Stomach smooth muscle (tissue), 2 donors: Measurements from ENCODE around the gene TSPAN18.

Source experiments
- H3K27ac ChIP-seq: one replicate; pipeline ENCODE4 v1.7.0; 2013; ENCODE audit warnings: mild to moderate bottlenecking, low read length, inconsistent platforms
- H3K27me3 ChIP-seq, 2 donors: one replicate each; pipeline ENCODE4 v1.7.0; 2013; ENCODE audit warnings: low read length in 2 of 2; ENCODE audit not compliant: insufficient read depth in 2 of 2, control insufficient read depth in 1 of 2
- H3K36me3 ChIP-seq, 2 donors: one replicate each; pipeline ENCODE4 v1.7.0; 2013; ENCODE audit warnings: low read length in 2 of 2; ENCODE audit not compliant: control insufficient read depth in 2 of 2, insufficient read depth in 2 of 2
- H3K4me1 ChIP-seq: one replicate; pipeline ENCODE4 v1.7.0; 2013; ENCODE audit warnings: low read length; ENCODE audit not compliant: control insufficient read depth, insufficient read depth
- H3K4me3 ChIP-seq, 2 donors: one replicate each; pipeline ENCODE4 v1.7.0; 2013; ENCODE audit warnings: low read length in 2 of 2
- H3K9ac ChIP-seq, 2 donors: one replicate each; pipeline ENCODE4 v1.7.0; 2013; ENCODE audit warnings: low read length in 2 of 2, mild to moderate bottlenecking in 1 of 2
- H3K9me3 ChIP-seq, 2 donors: one replicate each; pipeline ENCODE4 v1.7.0; 2013; ENCODE audit warnings: low read length in 2 of 2; ENCODE audit not compliant: control insufficient read depth in 2 of 2
- donor health status: healthy.
- donor health status: Pancreatic carcinoma.

Gene TSPAN18

GRCh38 chr11:44915621-44916020, 188.9 kb downstream of the TSPAN18 start:
- no peak overlapping the region for H3K4me3 ChIP-seq
- no peaks in the 10 kb centered on the region for H3K27me3 ChIP-seq
- H3K9me3 ChIP-seq = no peaks in the 10 kb centered on the region
- H3K36me3 ChIP-seq = peaks cover 23 to 29% of the 10 kb centered on the region in 2 donors
- no peak overlapping the region for H3K27ac ChIP-seq
- H3K9ac ChIP-seq = no peak overlapping the region
- H3K4me1 ChIP-seq = peaks cover 10% of the 10 kb centered on the region

DNA sequence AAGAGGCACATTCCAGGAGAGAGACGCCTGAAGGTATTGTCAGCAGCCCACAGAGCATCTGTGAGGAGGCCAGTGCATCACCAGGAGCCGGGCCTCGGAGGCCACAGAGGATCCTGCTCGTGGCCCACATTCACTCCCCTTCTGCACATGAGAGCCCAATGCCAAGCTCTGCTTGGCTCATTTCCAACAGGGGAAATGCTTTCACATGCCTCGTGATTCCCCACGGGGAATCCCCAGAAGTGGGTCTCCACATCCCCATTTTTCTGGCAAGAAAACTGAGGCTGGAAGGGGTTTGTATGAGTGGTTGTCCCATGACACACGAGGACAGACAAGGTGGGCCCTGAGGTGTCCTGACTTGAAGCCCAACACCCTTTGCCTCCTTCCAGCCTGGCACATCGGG, 189.6 kb downstream of the TSPAN18 start:
- H3K4me1 ChIP-seq = peaks cover 4% of the 10 kb centered on the region
- no peak overlapping the region for H3K4me3 ChIP-seq
- no peak overlapping the region for H3K27ac ChIP-seq
- no peaks in the 10 kb centered on the region for H3K9me3 ChIP-seq
- no peaks in the 10 kb centered on the region for H3K27me3 ChIP-seq
- H3K9ac ChIP-seq = no peak overlapping the region
- H3K36me3 ChIP-seq = peaks cover 28 to 35% of the 10 kb centered on the region in 2 donors

DNA sequence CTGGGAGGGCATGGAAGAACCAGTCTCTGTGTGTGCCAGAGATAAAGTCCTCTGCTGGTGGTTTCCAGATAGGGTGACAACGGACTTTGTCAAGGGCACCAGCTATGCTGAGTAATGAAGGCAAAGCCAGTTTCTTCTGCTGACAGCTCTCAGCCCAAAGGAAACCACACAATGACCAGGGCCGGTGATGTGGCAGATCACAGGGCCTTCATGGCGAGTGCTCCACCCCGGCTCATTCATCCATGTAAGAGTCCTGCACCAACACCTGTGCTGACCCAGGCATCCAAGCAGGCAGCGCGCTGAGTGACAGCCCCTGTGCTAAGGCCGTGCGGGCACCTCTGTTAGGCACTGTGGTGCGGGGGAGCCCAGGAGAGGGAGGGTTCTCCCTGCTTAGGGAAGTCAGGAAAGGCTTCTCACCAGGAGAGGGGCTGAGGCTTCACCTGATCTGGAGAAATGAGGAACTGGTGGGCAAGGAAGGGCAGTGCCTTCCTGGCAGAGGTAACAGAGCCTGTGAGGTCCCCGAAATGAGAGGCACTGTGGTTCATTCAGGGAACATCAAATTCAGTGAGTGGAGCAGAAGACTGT, 190.1 kb downstream of the TSPAN18 start:
- H3K36me3 ChIP-seq = peaks cover 28 to 39% of the 10 kb centered on the region in 2 donors
- no peak overlapping the region for H3K4me3 ChIP-seq
- no peaks in the 10 kb centered on the region for H3K9me3 ChIP-seq
- H3K4me1 ChIP-seq = no peaks in the 10 kb centered on the region
- H3K27ac ChIP-seq = no peak overlapping the region
- no peaks in the 10 kb centered on the region for H3K27me3 ChIP-seq
- H3K9ac ChIP-seq = no peak overlapping the region

DNA sequence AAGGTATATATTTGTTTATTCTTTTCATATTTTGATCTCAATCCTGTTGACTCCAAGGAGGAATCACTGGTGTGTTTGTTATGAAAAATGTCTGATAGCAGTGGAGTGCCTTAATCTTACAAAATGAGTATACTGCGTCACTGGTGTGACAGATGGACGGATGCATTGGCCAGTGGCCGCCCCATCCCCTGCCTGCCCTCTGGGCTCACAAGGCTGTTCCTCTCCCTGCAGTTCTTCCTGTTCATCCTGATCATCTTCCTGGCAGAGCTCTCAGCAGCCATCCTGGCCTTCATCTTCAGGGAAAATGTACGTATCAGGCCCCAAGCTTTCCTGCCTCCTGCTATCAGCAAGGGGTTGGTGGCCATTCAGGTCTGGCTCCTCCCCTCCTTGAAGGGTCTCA, 191.0 kb downstream of the TSPAN18 start:
- H3K36me3 ChIP-seq = peaks cover 26 to 36% of the 10 kb centered on the region in 2 donors

DNA sequence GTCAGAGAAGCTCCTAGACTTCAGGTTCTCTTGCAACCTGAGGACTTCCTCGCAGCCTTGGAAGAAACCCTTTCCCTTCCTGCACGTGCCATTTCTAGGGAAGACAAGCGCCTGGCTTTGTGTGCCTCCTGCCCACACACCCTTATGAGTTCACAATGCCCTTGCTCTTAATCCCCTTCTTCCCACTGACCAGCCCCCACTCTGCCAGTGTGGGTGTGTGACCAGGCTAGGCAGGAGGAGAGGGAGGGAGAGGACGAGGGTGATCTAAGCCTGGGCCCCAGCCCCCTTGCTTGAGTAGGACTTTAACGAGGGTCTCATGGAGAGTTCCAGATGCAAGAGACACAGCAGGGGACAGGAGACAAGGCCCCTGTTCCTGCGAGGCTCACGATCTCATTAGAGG, 193.7 kb downstream of the TSPAN18 start:
- H3K27me3 ChIP-seq = no peaks in the 10 kb centered on the region
- H3K27ac ChIP-seq = no peak overlapping the region
- no peak overlapping the region for H3K9ac ChIP-seq
- H3K4me1 ChIP-seq = peaks cover 6% of the 10 kb centered on the region
- H3K36me3 ChIP-seq = peaks cover 32 to 39% of the 10 kb centered on the region in 2 donors
- no peaks in the 10 kb centered on the region for H3K9me3 ChIP-seq
- H3K4me3 ChIP-seq = no peak overlapping the region

More for the DNA sequence above, 191.0 kb downstream of the TSPAN18 start:
- no peak overlapping the region for H3K4me3 ChIP-seq
- H3K4me1 ChIP-seq = no peaks in the 10 kb centered on the region
- H3K27ac ChIP-seq = no peak overlapping the region
- H3K9me3 ChIP-seq = no peaks in the 10 kb centered on the region
- no peak overlapping the region for H3K9ac ChIP-seq
- H3K27me3 ChIP-seq = no peaks in the 10 kb centered on the region

DNA sequence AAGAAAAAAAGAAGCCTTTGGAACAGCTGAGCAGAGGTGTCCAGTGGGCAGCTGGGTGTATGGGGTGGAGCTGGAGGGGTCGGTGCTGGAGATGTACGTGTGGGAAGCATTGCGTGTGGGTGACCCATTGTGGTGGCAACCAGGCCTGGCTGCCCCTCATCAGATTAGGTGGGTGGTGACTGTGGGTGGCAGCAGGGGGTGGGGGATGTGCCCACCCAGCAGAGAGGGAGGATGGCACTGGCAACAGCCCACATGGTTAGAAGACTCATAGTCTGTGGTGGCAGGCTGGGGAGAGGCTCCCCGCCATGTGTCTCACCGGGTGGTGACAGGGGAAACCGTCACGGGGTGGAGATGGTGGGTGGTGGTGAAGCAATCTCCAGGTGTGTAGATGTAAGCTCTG, 196.4 kb downstream of the TSPAN18 start:
- no peaks in the 10 kb centered on the region for H3K27me3 ChIP-seq
- H3K27ac ChIP-seq = no peak overlapping the region
- no peak overlapping the region for H3K9ac ChIP-seq
- peaks cover 16% of the 10 kb centered on the region for H3K4me1 ChIP-seq
- H3K36me3 ChIP-seq = peaks cover 31 to 33% of the 10 kb centered on the region in 2 donors
- H3K9me3 ChIP-seq = no peaks in the 10 kb centered on the region
- H3K4me3 ChIP-seq = no peak overlapping the region

DNA sequence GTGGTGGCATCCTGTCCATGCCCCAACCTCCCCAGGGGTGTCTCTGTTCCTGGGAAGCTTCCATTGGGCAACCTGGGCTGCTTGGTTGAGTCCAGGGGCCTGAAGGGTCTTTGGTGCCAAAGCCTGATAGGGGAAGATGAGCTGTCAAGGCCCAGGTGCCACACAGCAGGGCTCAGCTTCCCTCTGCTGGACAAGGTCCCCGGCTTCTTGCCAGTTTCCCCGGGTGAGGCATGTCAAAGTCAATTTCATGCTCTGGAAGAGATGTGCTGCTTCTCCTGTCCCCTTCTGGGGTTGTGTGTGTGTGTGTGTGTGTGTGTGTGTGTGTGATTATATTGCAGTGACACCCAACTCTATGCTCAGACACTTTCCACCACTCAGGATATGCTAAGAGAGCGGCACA, 197.0 kb downstream of the TSPAN18 start:
- Histone ChIP-seq H3K9ac (no peak overlapping the region), H3K4me3 (no peak overlapping the region), H3K27ac (no peak overlapping the region), H3K4me1 (peaks cover 16% of the 10 kb centered on the region), H3K27me3 (no peaks in the 10 kb centered on the region), H3K36me3 (peaks cover 31 to 35% of the 10 kb centered on the region in 2 donors), H3K9me3 (no peaks in the 10 kb centered on the region)

DNA sequence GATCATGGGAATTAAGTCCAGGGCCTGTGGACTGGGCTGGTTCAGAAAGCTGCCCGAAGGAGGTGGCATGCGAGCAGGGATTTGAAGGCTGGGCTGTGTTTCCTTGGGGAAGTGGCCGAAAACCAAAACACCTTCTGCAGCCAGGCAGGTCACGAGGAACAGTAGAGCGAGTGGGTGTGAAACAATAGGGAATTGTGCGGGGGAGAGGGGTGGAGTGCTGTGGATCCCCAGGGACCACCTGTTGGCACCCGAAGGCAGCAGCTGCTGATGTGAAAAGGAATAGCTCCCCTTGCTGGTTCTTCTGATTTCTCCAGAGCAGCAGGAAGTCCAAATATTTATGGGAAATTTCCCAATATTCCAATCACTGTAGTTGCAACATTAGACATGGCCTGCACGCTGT, 199.3 kb downstream of the TSPAN18 start:
- no peaks in the 10 kb centered on the region for H3K27me3 ChIP-seq
- H3K27ac ChIP-seq = no peak overlapping the region
- no peak overlapping the region for H3K9ac ChIP-seq
- H3K4me3 ChIP-seq = no peak overlapping the region
- H3K36me3 ChIP-seq = peaks cover 25 to 27% of the 10 kb centered on the region in 2 donors
- no peaks in the 10 kb centered on the region for H3K9me3 ChIP-seq
- H3K4me1 ChIP-seq = peaks cover 16% of the 10 kb centered on the region

DNA sequence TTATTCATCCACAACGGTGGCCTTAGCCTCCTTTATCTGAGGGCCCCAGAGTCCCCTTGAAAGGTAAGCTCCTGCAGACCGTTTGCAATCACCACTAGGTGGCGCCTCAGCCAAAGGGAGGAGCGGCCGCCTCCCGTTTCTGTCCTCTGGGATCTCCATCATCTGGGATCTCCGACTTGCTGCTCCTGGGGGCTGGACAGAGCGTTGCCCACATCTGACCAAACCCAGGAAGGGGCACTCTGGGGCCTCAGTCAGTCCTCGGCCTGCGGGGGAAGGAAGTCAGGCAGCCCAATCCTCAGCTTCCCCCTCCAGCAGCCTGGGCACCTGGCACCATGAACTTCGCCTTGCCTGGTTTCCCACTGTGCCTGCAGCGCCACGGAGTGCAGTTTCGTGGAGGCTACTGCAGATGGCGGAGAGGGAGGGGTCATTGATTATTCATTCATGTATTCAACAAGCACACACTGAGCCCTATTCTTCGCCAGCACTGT, 200.5 kb downstream of the TSPAN18 start:
- H3K4me1 ChIP-seq = peaks cover 16% of the 10 kb centered on the region
- H3K4me3 ChIP-seq = no peak overlapping the region
- H3K9me3 ChIP-seq = no peaks in the 10 kb centered on the region
- H3K27me3 ChIP-seq = no peaks in the 10 kb centered on the region
- no peak overlapping the region for H3K27ac ChIP-seq
- H3K36me3 ChIP-seq = peaks cover 18 to 23% of the 10 kb centered on the region in 2 donors
- no peak overlapping the region for H3K9ac ChIP-seq

DNA sequence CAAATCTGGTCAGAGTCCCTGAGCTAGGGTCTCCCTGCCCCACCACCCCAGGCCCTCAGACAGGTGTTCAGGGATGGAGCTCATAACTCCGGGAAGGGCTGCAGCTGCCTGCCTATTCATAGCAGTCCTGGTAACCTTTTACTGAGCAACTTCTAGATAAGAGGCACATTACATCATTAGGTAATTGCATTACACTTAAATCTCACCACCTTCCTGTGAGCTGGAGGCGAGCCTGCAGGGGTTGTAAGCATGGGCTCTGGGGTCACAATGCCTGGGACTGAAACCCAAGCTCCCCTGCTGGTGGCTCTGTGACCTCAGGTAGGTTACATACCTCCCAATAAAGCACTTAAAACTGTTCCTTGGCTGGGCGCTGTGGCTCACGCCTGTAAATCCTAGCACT, 201.4 kb downstream of the TSPAN18 start:
- Histone ChIP-seq H3K9me3 (no peaks in the 10 kb centered on the region), H3K27me3 (no peaks in the 10 kb centered on the region), H3K9ac (no peak overlapping the region), H3K4me1 (peaks cover 16% of the 10 kb centered on the region), H3K4me3 (no peak overlapping the region), H3K36me3 (peaks cover 17 to 20% of the 10 kb centered on the region in 2 donors), H3K27ac (no peak overlapping the region)

- Histone ChIP-seq H3K27ac (no peak overlapping the region), H3K9me3 (no peaks in the 10 kb centered on the region), H3K4me3 (no peak overlapping the region), H3K27me3 (no peaks in the 10 kb centered on the region), H3K9ac (no peak overlapping the region), H3K4me1 (peaks cover 16% of the 10 kb centered on the region), H3K36me3 (peaks cover 13 to 19% of the 10 kb centered on the region in 2 donors)
These were observed 202.1 kb downstream of the TSPAN18 start for GRCh38 chr11:44928816-44929215.
